Measurements from ENCODE around the gene ZDHHC4. TPM values are rescaled to one million over a fixed set of nuclear protein-coding genes. Genes with fewer than 3 reads are reported as not detected.

Gene ZDHHC4
- total RNA-seq, 2 experiments from 2014 or later, result 32.1 to 32.9 TPM

DNA sequence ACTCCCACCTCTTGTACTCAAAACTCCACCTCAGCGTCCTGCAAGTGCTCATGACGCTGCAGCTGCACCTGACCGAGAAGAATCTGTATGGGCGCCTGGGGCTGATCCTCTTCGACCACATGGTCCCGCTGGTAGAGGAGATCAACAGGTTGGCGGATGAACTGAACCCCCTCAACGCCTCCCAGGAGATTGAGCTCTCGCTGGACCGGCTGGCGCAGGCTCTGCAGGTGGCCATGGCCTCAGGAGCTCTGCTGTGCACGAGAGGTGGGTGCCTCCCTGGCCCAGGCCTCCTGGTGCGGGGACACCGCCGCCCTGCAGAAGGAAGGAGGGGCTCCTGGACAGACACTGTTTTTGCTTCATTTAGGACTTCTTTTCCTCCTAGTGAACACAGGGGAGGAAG lies 22.8 kb downstream of the ZDHHC4 start:
- no peaks in the 10 kb centered on the region for H3K27me3 Mint-ChIP-seq
- ATAC-seq (ENCODE audit: poor library complexity) (no peak), DNase-seq (no peak)
- Histone ChIP-seq H3K27ac (ENCODE audit: low read depth in 1 of 2, low read length in 2 of 2) (no peak overlapping the region), H3K36me3 (ENCODE audit: insufficient read depth, low read length) (peaks cover 81% of the 10 kb centered on the region), H3K4me1 (ENCODE audit: insufficient read depth, low read length) (peaks cover 8% of the 10 kb centered on the region), H3K9me3 (ENCODE audit: control insufficient read depth in 1 of 2, insufficient read depth in 1 of 2, low read length in 2 of 2) (no peaks in the 10 kb centered on the region), H3K4me3 (ENCODE audit: low read length) (no peak overlapping the region), H3K27me3 (ENCODE audit: control insufficient read depth in 1 of 2, insufficient read depth in 2 of 2, low read length in 2 of 2) (no peaks in the 10 kb centered on the region)
- H3K4me1 Mint-ChIP-seq (ENCODE audit: low read depth), result peaks cover 6% of the 10 kb centered on the region
- peaks cover 88% of the 10 kb centered on the region for H3K36me3 Mint-ChIP-seq (ENCODE audit: low read depth)
- TF ChIP-seq, protein P1, sequence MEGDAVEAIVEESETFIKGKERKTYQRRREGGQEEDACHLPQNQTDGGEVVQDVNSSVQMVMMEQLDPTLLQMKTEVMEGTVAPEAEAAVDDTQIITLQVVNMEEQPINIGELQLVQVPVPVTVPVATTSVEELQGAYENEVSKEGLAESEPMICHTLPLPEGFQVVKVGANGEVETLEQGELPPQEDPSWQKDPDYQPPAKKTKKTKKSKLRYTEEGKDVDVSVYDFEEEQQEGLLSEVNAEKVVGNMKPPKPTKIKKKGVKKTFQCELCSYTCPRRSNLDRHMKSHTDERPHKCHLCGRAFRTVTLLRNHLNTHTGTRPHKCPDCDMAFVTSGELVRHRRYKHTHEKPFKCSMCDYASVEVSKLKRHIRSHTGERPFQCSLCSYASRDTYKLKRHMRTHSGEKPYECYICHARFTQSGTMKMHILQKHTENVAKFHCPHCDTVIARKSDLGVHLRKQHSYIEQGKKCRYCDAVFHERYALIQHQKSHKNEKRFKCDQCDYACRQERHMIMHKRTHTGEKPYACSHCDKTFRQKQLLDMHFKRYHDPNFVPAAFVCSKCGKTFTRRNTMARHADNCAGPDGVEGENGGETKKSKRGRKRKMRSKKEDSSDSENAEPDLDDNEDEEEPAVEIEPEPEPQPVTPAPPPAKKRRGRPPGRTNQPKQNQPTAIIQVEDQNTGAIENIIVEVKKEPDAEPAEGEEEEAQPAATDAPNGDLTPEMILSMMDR (IDR thresholded peaks at IDR 0.05), result no peak
- no peak overlapping the region for H3K27ac Mint-ChIP-seq
- ChIA-PET POLR2A (interaction anchor here (1.6 kb wide), 1 partner anchor 10 kb away, joined by 6 read pairs; the partner anchor contains the start of gene INTS15), CTCF (no interaction called here)
- intact Hi-C loops (cut with DNase I, micrococcal nuclease), result no loop called here
- H3K4me3 Mint-ChIP-seq, result no peak overlapping the region
- no peaks in the 10 kb centered on the region for H3K9me3 Mint-ChIP-seq

DNA sequence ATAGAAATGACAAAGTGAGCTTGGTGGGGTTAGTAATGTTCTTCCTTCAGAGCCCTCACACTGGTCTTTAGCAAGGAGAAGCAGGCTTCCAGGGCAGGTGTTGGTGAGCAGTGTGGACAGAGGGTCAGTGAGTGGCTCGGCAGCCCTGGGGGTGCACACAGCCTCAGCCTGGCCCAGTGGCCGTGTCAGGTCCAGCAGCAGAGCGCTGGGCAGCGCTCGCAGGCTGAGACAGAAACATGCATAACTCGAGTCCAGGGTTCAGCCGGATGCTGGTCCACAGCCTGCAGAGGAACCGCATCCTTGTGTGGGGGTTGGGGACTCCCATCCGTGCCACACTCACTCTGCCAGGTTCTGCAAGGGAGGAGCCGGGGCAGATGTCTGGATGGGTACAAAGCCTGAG lies 27.2 kb downstream of the ZDHHC4 start:
- Histone ChIP-seq H3K36me3 (ENCODE audit: insufficient read depth, low read length) (peaks cover 65% of the 10 kb centered on the region), H3K27me3 (ENCODE audit: control insufficient read depth in 1 of 2, insufficient read depth in 2 of 2, low read length in 2 of 2) (no peaks in the 10 kb centered on the region), H3K4me3 (ENCODE audit: low read length) (no peak overlapping the region), H3K4me1 (ENCODE audit: insufficient read depth, low read length) (peaks cover 8% of the 10 kb centered on the region), H3K9me3 (ENCODE audit: control insufficient read depth in 1 of 2, insufficient read depth in 1 of 2, low read length in 2 of 2) (no peaks in the 10 kb centered on the region), H3K27ac (ENCODE audit: low read depth in 1 of 2, low read length in 2 of 2) (no peak overlapping the region)
- ATAC-seq (ENCODE audit: poor library complexity), result no peak
- Mint-ChIP-seq H3K9me3 (no peaks in the 10 kb centered on the region), H3K4me1 (ENCODE audit: low read depth) (peaks cover 6% of the 10 kb centered on the region), H3K4me3 (no peak overlapping the region), H3K27ac (no peak overlapping the region), H3K27me3 (no peaks in the 10 kb centered on the region), H3K36me3 (ENCODE audit: low read depth) (peaks cover 60% of the 10 kb centered on the region)
- CTCF ChIA-PET, result interaction anchor here (0.8 kb wide), 1 partner anchor 14 kb away, joined by 3 read pairs; the partner anchor contains the start of gene INTS15
- TF ChIP-seq, protein P1 (IDR thresholded peaks at IDR 0.05), result no peak
- POLR2A ChIA-PET, result no interaction called here
- DNase-seq, result no peak
- intact Hi-C loops (cut with DNase I, micrococcal nuclease), result no loop called here

DNA sequence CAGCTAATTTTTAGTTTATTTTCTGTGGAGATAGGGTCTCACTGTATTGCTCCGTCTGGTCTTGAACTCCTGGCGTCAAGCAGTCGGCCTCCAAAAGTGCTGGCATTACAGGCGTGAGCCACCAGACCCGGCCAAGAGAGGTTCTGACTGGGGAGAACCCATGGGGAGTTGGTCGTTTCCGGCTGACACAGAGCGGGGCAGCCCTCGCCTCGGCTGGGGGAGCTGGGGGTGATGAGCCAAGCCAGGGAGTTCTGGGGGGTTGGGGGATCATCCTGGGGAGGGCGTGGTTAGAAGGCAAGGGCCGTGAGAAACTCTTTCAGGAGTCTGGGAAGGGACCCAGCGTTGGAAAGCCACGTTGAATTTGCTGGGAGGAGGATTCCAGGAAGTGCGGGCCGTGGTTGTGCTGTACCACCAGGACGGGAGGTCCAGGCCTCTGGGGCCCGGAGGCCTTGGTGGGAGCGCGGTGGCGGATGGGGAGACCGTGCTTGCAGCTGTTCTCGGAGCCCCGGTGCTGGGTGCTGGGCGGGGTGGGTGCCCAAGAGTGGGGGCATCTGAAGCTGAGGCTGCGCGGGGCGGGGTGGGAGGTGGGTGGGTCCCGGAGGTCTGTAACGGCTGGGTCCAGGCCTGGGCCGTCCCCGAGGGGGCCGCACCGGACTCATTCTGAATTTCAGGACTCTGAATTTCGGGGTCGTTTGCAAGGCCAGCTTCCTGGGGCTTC lies 29.8 kb downstream of the ZDHHC4 start:
- Histone ChIP-seq H3K27ac (ENCODE audit: low read depth in 1 of 2, low read length in 2 of 2) (no peak overlapping the region), H3K36me3 (ENCODE audit: insufficient read depth, low read length) (peaks cover 51% of the 10 kb centered on the region), H3K27me3 (ENCODE audit: control insufficient read depth in 1 of 2, insufficient read depth in 2 of 2, low read length in 2 of 2) (no peaks in the 10 kb centered on the region), H3K4me3 (ENCODE audit: low read length) (no peak overlapping the region), H3K9me3 (ENCODE audit: control insufficient read depth in 1 of 2, insufficient read depth in 1 of 2, low read length in 2 of 2) (no peaks in the 10 kb centered on the region), H3K4me1 (ENCODE audit: insufficient read depth, low read length) (peaks cover 6% of the 10 kb centered on the region)
- no peak overlapping the region for H3K4me3 Mint-ChIP-seq
- intact Hi-C loops (cut with DNase I, micrococcal nuclease), result no loop called here
- POLR2A ChIA-PET, result no interaction called here
- no peak overlapping the region for H3K27ac Mint-ChIP-seq
- no peaks in the 10 kb centered on the region for H3K27me3 Mint-ChIP-seq
- ATAC-seq (ENCODE audit: poor library complexity), result no peak
- peaks cover 38% of the 10 kb centered on the region for H3K36me3 Mint-ChIP-seq (ENCODE audit: low read depth)
- DNase-seq, result no peak
- TF ChIP-seq, protein P1 (IDR thresholded peaks at IDR 0.05), result no peak
- no peaks in the 10 kb centered on the region for H3K9me3 Mint-ChIP-seq
- peaks cover 5% of the 10 kb centered on the region for H3K4me1 Mint-ChIP-seq (ENCODE audit: low read depth)
- CTCF ChIA-PET, result no interaction called here

Measured in CD4-positive, alpha-beta T cell (primary cell).